Esophagus squamous epithelium (tissue), 5 donors: ENCODE measurements around the gene MMEL1. TPM values are rescaled to one million over a fixed set of nuclear protein-coding genes. Genes with fewer than 3 reads are reported as not detected.
"Not testable (repeated sequence)": the region's sequence is repeated elsewhere in the genome, so short reads cannot be mapped to it uniquely, and the experiment has no call there.

Source experiments
- DNase-seq: peaks from one replicate; lab custom pipeline; 2025; lab: John Stamatoyannopoulos, UW
- H3K27ac ChIP-seq, 4 donors: fragments of 200-600 bp; sonication (generic); one replicate each; pipeline ENCODE4 v1.5.1; 2016 to 2019; ENCODE audit warnings: mild to moderate bottlenecking in 1 of 4
- H3K27me3 ChIP-seq, 4 donors: fragments of 200-600 bp; sonication (generic); 1 replicate in 3 of 4; 2 replicates in 1 of 4; pipeline versions ENCODE4 v1.5.1 to v1.6.0; 2017 to 2021; ENCODE audit warnings: antibody characterized with exemption in 1 of 4
- H3K36me3 ChIP-seq, 3 donors: fragments of 200-600 bp; sonication (generic); one replicate each; pipeline ENCODE4 v1.5.1; 2016 to 2019
- H3K4me1 ChIP-seq, 3 donors: fragments of 200-600 bp; sonication (generic); one replicate each; pipeline ENCODE4 v1.5.1; 2017 to 2019
- H3K4me3 ChIP-seq, 4 donors: fragments of 200-600 bp; sonication (generic); 1 replicate in 3 of 4; 2 replicates in 1 of 4; pipeline ENCODE4 v1.5.1; 2016 to 2019; ENCODE audit warnings: mild to moderate bottlenecking in 2 of 4, moderate library complexity in 1 of 4
- H3K9me3 ChIP-seq, 3 donors: fragments of 200-600 bp; sonication (generic); one replicate each; pipeline ENCODE4 v1.5.1; 2016 to 2019
- POLR2A ChIP-seq, 4 donors: fragments of 450-650 bp; IDR thresholded peaks; one replicate each; pipeline ENCODE4 v1.6.1; 2017; ENCODE audit warnings: antibody characterized with exemption in 4 of 4, mild to moderate bottlenecking in 4 of 4, moderate library complexity in 3 of 4
- WGBS, 2 donors: methylation state at CpG; one replicate each; pipeline ENCODE4 v1.1.5; 2018; 5-methylcytosine and 5-hydroxymethylcytosine counted together
- intact Hi-C: fragments of 100-400 bp; cut with DNase I; formaldehyde crosslinking; loops from one replicate; pipeline ENCODE4 v1.15.0; 2022
- total RNA-seq, 4 donors: library from RNA; depleted of rRNA; stranded (reverse); fragments of >200 nt; gene quantifications; one replicate each; pipeline ENCODE4 v1.1.0, GENCODE V29; 2016
- TF ChIP-seq, protein P1 (sequence below), 6 experiments: fragments of 450-650 bp in 4 of 6; fragments of 200-600 bp in 2 of 6; sonication (generic) in 2 of 6; IDR thresholded peaks; one replicate each; pipeline ENCODE4 v1.5.1; 2016 to 2019; ENCODE audit warnings: antibody characterized with exemption in 6 of 6, mild to moderate bottlenecking in 4 of 6, moderate library complexity in 4 of 6
- donor health status: DM: yes; HTN: yes; CAD: no.

The MMEL1 gene, protein sequence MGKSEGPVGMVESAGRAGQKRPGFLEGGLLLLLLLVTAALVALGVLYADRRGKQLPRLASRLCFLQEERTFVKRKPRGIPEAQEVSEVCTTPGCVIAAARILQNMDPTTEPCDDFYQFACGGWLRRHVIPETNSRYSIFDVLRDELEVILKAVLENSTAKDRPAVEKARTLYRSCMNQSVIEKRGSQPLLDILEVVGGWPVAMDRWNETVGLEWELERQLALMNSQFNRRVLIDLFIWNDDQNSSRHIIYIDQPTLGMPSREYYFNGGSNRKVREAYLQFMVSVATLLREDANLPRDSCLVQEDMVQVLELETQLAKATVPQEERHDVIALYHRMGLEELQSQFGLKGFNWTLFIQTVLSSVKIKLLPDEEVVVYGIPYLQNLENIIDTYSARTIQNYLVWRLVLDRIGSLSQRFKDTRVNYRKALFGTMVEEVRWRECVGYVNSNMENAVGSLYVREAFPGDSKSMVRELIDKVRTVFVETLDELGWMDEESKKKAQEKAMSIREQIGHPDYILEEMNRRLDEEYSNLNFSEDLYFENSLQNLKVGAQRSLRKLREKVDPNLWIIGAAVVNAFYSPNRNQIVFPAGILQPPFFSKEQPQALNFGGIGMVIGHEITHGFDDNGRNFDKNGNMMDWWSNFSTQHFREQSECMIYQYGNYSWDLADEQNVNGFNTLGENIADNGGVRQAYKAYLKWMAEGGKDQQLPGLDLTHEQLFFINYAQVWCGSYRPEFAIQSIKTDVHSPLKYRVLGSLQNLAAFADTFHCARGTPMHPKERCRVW
- 1 to 10 TPM in 1 of 4 donors, not detected in 3; 3.1 TPM for total RNA-seq

DNA sequence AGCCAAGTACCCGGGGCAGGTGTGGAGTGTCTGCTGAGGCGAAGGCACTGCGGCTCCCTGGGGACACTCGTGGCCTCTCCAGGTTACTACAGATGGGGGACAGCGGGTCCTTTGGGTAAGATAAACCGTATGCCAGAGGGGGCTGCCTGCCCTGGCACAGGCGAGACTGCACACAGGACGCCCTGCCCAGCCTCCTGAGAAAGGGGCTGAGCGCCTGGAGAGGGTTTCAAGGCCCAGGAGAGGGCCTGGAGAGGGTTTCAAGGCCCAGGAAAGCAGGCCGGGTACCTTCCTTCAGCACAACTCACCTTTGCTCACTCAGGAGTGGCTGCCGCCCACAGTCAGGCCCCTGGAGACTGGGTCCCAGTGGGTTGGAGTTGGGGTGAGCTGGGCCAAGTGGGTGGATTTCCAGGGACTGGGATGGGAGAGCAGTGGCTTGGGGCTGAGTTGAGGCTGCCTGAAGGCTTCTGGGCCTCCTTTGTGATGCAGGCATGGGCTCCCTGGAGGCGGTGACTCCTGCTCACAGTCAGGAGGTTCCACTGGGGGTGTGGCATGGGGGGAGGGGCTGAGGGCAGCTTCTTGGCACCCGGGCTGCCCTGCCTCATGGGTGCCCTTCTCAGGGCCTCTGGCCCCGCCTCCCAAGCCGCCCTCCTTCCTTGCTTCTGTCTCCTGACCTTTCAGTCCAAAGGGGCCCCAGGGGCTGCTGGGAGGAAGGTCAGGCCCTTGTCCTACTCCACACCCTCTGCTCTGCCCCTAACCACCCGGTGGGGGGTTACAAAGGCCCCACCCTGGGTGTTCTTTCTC, at the start of gene MMEL1:
Gene MMEL1 (minus strand): TSS at position 456 of the 801 bp plus-strand sequence. CDS start 3,532 bp downstream, outside the sequence.
- TF ChIP-seq, protein P1, sequence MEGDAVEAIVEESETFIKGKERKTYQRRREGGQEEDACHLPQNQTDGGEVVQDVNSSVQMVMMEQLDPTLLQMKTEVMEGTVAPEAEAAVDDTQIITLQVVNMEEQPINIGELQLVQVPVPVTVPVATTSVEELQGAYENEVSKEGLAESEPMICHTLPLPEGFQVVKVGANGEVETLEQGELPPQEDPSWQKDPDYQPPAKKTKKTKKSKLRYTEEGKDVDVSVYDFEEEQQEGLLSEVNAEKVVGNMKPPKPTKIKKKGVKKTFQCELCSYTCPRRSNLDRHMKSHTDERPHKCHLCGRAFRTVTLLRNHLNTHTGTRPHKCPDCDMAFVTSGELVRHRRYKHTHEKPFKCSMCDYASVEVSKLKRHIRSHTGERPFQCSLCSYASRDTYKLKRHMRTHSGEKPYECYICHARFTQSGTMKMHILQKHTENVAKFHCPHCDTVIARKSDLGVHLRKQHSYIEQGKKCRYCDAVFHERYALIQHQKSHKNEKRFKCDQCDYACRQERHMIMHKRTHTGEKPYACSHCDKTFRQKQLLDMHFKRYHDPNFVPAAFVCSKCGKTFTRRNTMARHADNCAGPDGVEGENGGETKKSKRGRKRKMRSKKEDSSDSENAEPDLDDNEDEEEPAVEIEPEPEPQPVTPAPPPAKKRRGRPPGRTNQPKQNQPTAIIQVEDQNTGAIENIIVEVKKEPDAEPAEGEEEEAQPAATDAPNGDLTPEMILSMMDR (IDR thresholded peaks at IDR 0.05): no peak
- no peak for TF ChIP-seq POLR2A (IDR thresholded peaks at IDR 0.05)
- peaks cover 0 to 13% (median 4%) of the 10 kb centered on the region in 3 donors for H3K9me3 ChIP-seq
- H3K27me3 ChIP-seq: peaks cover 14 to 94% (median 18%) of the 10 kb centered on the region in 4 donors
- DNase-seq: no peak
- no peak within 1 kb of the TSS for H3K27ac ChIP-seq
- no peaks in the 10 kb centered on the region for H3K36me3 ChIP-seq
- intact Hi-C loops: no loop called here
- H3K4me1 ChIP-seq: peaks cover 0 to 11% (median 3%) of the 10 kb centered on the region in 3 donors
- WGBS, 2 donors: 41 to 65% methylated on average over 5 to 7 of the region's 16 CpGs
- no peak within 1 kb of the TSS for H3K4me3 ChIP-seq

DNA sequence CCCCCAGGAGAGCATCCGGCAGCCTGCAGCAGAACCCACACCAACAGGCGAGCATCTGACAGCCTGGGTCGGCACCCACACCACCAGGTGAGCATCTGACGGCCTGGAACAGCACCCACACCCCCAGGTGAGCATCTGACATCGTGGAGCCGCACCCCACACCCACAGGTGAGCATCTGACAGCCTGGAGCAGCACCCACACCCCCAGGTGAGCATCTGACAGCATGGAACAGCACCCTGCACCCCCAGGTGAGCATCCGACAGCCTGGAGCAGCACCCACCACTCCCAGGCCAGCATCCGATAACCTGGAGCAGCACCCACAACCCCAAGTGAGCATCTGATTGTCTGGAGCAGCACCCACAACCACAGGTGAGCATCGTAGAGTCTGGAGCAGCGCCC, 43.9 kb upstream of the MMEL1 start:
- H3K27me3 ChIP-seq, DNase-seq: not testable (repeated sequence)
- no CpG with 5 or more reads among the region's 10 CpGs for WGBS, 2 donors

DNA sequence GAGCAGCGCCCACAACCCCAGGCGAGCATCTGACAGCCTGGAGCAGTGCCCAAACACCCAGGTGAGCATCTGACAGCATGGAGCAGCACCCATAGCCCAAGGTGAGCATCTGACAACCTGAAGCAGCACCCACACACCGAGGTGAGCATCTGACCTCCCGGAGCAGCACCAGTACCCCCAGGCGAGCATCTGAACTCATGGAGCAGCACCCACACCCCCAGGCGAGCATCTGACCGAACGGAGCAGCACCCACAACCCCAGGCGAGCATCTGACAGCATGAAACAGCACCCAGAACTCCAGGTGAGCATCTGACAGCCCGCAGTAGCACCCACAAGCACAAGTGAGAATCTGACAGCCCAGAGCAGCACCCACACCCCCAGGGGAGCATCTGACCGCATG, 38.8 kb upstream of the MMEL1 start:
- H3K27me3 ChIP-seq, H3K27ac ChIP-seq, H3K4me1 ChIP-seq, DNase-seq, H3K4me3 ChIP-seq, H3K36me3 ChIP-seq, intact Hi-C loops, H3K9me3 ChIP-seq: not testable (repeated sequence)
- 41 to 48% methylated on average over 7 of the region's 11 CpGs for WGBS, 2 donors

More for the DNA sequence above, 43.9 kb upstream of the MMEL1 start:
- H3K9me3 ChIP-seq, H3K27ac ChIP-seq, intact Hi-C loops, H3K4me3 ChIP-seq, H3K4me1 ChIP-seq, H3K36me3 ChIP-seq: not testable (repeated sequence)

DNA sequence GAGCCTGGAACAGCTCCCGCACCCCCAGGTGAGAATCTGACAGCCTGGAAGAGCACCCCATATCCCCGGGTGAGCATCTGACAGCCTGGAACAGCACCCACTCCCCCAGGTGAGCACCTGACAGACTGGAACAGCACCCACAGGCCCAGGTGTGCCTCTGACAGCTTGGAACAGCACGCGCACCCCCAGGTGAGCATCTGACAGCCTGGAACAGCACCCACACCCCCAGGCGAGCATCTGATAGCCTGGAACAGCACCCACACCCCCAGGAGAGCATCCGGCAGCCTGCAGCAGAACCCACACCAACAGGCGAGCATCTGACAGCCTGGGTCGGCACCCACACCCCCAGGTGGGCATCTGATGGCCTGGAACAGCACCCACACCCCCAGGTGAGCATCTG, 27.0 kb upstream of the MMEL1 start:
- intact Hi-C loops, DNase-seq, H3K4me1 ChIP-seq, H3K9me3 ChIP-seq, H3K4me3 ChIP-seq, H3K27ac ChIP-seq, H3K27me3 ChIP-seq, H3K36me3 ChIP-seq: not testable (repeated sequence)
- WGBS, 2 donors: 42% methylated on average over 6 of the region's 8 CpGs; no CpG with 5 or more reads in 1 of the 2 donors

DNA sequence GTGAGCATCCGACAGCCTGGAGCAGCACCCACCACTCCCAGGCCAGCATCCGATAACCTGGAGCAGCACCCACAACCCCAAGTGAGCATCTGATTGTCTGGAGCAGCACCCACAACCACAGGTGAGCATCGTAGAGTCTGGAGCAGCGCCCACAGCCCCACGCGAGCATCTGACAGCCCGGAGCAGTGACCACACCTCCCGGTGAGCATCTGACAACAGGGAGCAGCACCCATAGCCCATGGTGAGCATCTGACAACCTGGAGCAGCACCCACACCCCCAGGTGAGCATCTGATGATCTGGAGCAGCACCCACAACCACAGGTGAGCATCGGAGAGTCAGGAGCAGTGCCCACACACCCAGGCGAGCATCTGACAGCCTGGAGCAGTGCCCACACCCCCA, 25.1 kb upstream of the MMEL1 start:
- H3K36me3 ChIP-seq, H3K4me1 ChIP-seq, H3K9me3 ChIP-seq, DNase-seq, H3K27ac ChIP-seq, intact Hi-C loops, H3K4me3 ChIP-seq: not testable (repeated sequence)
- WGBS, 2 donors: 80% methylated on average over 7 of the region's 10 CpGs; no CpG with 5 or more reads in 1 of the 2 donors
- H3K27me3 ChIP-seq: peaks cover 0 to 28% (median 2%) of the 10 kb centered on the region in 4 donors

DNA sequence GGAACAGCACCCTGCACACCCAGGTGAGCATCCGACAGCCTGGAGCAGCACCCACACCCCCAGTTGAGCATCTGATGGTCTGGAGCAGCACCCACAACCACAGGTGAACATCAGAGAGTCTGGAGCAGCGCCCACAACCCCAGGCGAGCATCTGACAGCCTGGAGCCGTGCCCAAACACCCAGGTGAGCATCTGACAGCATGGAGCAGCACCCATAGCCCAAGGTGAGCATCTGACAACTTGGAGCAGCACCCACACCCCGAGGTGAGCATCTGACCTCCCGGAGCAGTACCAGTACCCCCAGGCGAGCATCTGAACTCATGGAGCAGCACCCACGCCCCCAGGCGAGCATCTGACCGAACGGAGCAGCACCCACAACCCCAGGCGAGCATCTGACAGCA, 24.3 kb upstream of the MMEL1 start:
- H3K27ac ChIP-seq, H3K4me3 ChIP-seq, H3K9me3 ChIP-seq, H3K36me3 ChIP-seq, DNase-seq, intact Hi-C loops, H3K4me1 ChIP-seq: not testable (repeated sequence)
- 32% methylated on average over 6 of the region's 12 CpGs; no CpG with 5 or more reads in 1 of the 2 donors for WGBS, 2 donors
- H3K27me3 ChIP-seq: peaks cover 0 to 36% (median 2%) of the 10 kb centered on the region in 4 donors

DNA sequence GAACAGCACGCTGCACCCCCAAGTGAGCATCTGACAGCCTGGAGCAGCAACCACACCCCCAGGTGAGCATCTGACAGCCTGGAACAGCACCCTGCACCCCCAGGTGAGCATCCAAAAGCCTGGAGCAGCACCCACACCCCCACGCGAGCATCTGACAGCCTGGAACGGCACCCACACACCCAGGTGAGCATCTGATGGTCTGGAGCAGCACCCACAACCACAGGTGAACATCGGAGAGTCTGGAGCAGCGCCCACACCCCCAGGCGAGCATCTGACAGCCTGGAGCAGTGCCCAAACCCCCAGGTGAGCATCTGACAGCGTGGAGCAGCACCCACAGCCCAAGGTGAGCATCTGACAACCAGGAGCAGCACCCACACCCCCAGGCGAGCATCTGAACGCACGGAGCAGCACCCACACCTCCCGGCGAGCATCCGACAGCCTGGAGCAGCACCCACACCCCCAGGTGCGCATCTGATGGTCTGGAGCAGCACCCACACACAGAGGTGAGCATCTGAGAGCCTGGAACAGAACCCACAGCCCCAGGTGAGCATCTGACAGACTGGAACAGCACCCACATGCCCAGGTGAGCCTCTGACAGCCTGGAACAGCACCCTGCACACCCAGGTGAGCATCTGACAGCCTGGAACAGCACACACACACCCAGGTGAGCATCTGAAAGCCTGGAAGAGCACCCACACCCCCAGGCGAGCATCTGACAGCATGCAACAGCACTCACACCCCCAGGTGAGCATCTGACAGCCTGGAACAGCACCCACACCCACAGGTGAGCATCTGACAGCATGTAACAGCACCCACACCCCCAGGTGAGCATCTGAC, 23.0 kb upstream of the MMEL1 start:
- peaks cover 0 to 47% (median 2%) of the 10 kb centered on the region in 4 donors for H3K27me3 ChIP-seq
- H3K4me1 ChIP-seq, H3K27ac ChIP-seq, intact Hi-C loops, H3K36me3 ChIP-seq, H3K4me3 ChIP-seq, DNase-seq, H3K9me3 ChIP-seq: not testable (repeated sequence)
- 29 to 33% methylated on average over 15 to 16 of the region's 16 CpGs for WGBS, 2 donors

DNA sequence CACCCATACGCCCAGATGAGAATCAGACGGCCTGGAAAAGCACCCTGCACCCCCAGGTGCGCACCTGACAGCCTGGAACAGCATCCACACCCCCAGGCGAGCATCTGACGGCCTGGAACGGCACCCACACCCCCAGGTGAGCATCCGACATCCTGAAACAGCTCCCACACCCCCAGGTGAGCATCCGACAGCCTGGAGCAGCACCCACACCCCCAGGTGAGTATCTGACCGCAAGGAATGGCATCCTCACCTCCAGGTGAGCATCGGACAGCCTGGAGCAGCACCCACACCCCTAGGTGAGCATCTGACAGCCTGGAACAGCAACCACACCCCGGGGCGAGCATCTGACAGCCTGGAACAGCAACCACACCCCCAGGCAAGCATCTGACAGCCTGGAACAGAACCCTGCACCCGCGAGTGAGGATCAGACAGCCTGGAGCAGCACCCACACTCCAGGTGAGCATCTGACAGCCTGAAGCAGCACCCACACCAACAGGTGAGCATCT, 21.7 kb upstream of the MMEL1 start:
- DNase-seq, H3K4me3 ChIP-seq, H3K4me1 ChIP-seq, H3K27ac ChIP-seq, H3K36me3 ChIP-seq, H3K9me3 ChIP-seq, intact Hi-C loops: not testable (repeated sequence)
- WGBS, 2 donors: 24 to 38% methylated on average over 14 of the region's 14 CpGs
- H3K27me3 ChIP-seq: peaks cover 0 to 60% (median 2%) of the 10 kb centered on the region in 4 donors

DNA sequence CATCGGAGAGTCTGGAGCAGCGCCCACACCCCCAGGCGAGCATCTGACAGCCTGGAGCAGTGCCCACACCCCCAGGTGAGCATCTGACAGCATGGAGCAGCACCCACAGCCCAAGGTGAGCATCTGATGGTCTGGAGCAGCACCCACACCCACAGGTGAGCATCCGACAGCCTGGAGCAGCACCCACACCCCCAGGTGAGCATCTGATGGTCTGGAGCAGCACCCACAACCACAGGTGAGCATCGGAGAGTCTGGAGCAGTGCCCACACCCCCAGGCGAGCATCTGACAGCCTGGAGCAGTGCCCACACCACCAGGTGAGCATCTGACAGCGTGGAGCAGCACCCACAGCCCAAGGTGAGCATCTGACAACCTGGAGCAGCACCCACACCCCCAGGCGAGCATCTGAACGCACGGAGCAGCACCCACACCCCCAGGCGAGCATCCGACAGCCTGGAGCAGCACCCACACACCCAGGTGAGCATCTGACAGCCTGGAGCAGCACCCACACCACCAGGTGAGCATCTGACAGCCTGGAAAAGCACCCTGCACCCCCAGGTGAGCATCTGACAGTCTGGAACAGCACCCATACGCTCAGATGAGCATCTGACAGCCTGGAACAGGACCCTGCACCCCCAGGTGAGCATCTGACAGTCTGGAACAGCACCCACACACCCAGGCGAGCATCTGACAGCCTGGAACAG, 21.1 kb upstream of the MMEL1 start:
- peak; percentile 78 for DNase-seq
- H3K36me3 ChIP-seq, intact Hi-C loops, H3K27ac ChIP-seq, H3K4me1 ChIP-seq, H3K4me3 ChIP-seq, H3K9me3 ChIP-seq: not testable (repeated sequence)
- H3K27me3 ChIP-seq: peaks cover 0 to 62% (median 2%) of the 10 kb centered on the region in 4 donors
- WGBS, 2 donors: 32 to 37% methylated on average over 14 of the region's 14 CpGs
